ENCODE results near the gene PIEZO1. TPM values are rescaled to one million over a fixed set of nuclear protein-coding genes. Genes with fewer than 3 reads are reported as not detected.
A peak's percentile ranks its signal among the peaks of the same experiment; 100 is the strongest.

Gene PIEZO1
- total and polyA plus RNA-seq, 9 of the 15 experiments (the other 6 are each of a cell fraction or from before 2014, with no cell fraction given), result 3.6 to 432 (median 131) TPM

DNA sequence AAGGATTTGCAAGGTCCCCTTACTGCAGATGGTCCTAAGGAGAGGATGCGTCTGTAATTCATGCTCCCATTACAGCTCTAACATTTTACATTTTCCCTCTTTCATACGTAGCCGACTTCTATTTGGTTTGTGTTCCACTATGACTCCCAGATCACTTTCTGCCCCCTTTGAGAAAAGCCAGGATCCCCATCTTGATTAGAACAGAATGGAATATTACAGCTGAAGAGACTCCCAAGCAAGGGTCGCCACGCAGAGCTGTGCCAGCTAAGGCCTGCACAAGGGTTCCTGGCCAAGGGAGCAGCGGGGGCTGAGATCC, 15.2 kb upstream of the PIEZO1 start (continued):
- TF ChIP-seq MGA (IDR thresholded peaks at IDR 0.05), result no peak
- no peak for TF ChIP-seq CEBPG (CRISPR knock-in tag; IDR thresholded peaks at IDR 0.05)
- peak in 1 of 2 experiments; percentile 4; a peak in 1 of 4 replicates for TF ChIP-seq CEBPG (tag; conservative IDR thresholded peaks at IDR 0.05 in 1 of 2, IDR thresholded peaks at IDR 0.05 in 1 of 2)
- TF ChIP-seq ZBTB7A (IDR thresholded peaks at IDR 0.05; ENCODE audit: borderline replicate concordance, control insufficient read depth, low read depth, low read length), result no peak
- TF ChIP-seq MAX (CRISPR knock-in tag; IDR thresholded peaks at IDR 0.05), result no peak
- TF ChIP-seq ETS1 (conservative IDR thresholded peaks at IDR 0.05; ENCODE audit: control insufficient read depth, low read depth, low read length), result no peak
- TF ChIP-seq, protein P1, sequence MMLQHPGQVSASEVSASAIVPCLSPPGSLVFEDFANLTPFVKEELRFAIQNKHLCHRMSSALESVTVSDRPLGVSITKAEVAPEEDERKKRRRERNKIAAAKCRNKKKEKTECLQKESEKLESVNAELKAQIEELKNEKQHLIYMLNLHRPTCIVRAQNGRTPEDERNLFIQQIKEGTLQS (IDR thresholded peaks at IDR 0.05), result 0 out of 2 replicates have a peak, but pooled peaks have one; percentile 7
- TF ChIP-seq, protein P1 (CRISPR knock-in tag; conservative IDR thresholded peaks at IDR 0.05), result no peak; the same call in 1 of the 2 replicates
- TF ChIP-seq TBL1XR1 (IDR thresholded peaks at IDR 0.05; ENCODE audit: low read length in 2 of 2), result no peak
- TF ChIP-seq ZNF41 (CRISPR knock-in tag; conservative IDR thresholded peaks at IDR 0.05), result no peak
- no peak for TF ChIP-seq ZNF3 (CRISPR knock-in tag; IDR thresholded peaks at IDR 0.05)
- TF ChIP-seq, protein P2, sequence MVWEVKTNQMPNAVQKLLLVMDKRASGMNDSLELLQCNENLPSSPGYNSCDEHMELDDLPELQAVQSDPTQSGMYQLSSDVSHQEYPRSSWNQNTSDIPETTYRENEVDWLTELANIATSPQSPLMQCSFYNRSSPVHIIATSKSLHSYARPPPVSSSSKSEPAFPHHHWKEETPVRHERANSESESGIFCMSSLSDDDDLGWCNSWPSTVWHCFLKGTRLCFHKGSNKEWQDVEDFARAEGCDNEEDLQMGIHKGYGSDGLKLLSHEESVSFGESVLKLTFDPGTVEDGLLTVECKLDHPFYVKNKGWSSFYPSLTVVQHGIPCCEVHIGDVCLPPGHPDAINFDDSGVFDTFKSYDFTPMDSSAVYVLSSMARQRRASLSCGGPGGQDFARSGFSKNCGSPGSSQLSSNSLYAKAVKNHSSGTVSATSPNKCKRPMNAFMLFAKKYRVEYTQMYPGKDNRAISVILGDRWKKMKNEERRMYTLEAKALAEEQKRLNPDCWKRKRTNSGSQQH (CRISPR knock-in tag; IDR thresholded peaks at IDR 0.05), result no peak
- 0 out of 2 replicates have a peak, but pooled peaks have one; percentile 1 for TF ChIP-seq RAD51 (IDR thresholded peaks at IDR 0.05; ENCODE audit: borderline replicate concordance, low read depth)
